ENCODE results near the gene TNK2.
"Not testable (repeated sequence)": the region's sequence is repeated elsewhere in the genome, so short reads cannot be mapped to it uniquely, and the experiment has no call there.

TNK2 gene

GRCh38 chr3:195821403-195822130 is 86.8 kb downstream of the TNK2 start:
- DNase-seq (ENCODE audit: low spot score), result no peak

GRCh38 chr3:195820901-195821300 is 87.5 kb downstream of the TNK2 start:
- no peak for DNase-seq (ENCODE audit: low spot score)

- no peak for DNase-seq (ENCODE audit: low spot score)
Observed at GRCh38 chr3:195820186-195820585, 88.2 kb downstream of the TNK2 start.

- DNase-seq (ENCODE audit: low spot score), result no peak
Observed at GRCh38 chr3:195818301-195818700, 90.0 kb downstream of the TNK2 start.

GRCh38 chr3:195817578-195818135 is 90.7 kb downstream of the TNK2 start:
- no peak for DNase-seq (ENCODE audit: low spot score)

GRCh38 chr3:195816276-195816913 is 92.0 kb downstream of the TNK2 start:
- not testable (repeated sequence) for DNase-seq (ENCODE audit: low spot score)

- DNase-seq (ENCODE audit: low spot score), result no peak
Observed at GRCh38 chr3:195815169-195815771, 93.1 kb downstream of the TNK2 start.

GRCh38 chr3:195813916-195814640 is 94.3 kb downstream of the TNK2 start:
- DNase-seq (ENCODE audit: low spot score), result no peak

Data from AG08395 (cell line).